Right ventricle myocardium inferior (tissue), 1 donor: ENCODE results near the gene TYROBP. TPM values are rescaled to one million over a fixed set of nuclear protein-coding genes. Genes with fewer than 3 reads are reported as not detected.
"Not testable (repeated sequence)": the region's sequence is repeated elsewhere in the genome, so short reads cannot be mapped to it uniquely, and the experiment has no call there.

Experiments
- ATAC-seq: fragments of 200-7000 bp; cut with Tn5 transposase; one replicate; pipeline ENCODE4 v1.9.1; 2020; ENCODE audit warnings: mild to moderate bottlenecking, moderate library complexity
- DNase-seq: peaks from one replicate; pipeline ENCODE4 v3.0.0; 2021; ENCODE audit errors: missing footprints
- intact Hi-C: fragments of 100-400 bp; cut with DNase I; formaldehyde crosslinking; loops from one replicate; pipeline ENCODE4 v1.11.0; 2022
- long read RNA-seq: library from polyadenylated mRNA; unstranded; transcript quantifications from one replicate; pipeline ENCODE4 v2.0.0, GENCODE V29; 2021
- total RNA-seq: library from RNA; stranded (reverse); fragmentation: NEBNext Ultra II Directional; extraction: Animal tissue kit (Norgen Biotek cat#: 25700); gene quantifications from one replicate; pipeline ENCODE4 v1.2.1, GENCODE V29; 2021
- donor health status: DM: no; HTN: yes; CAD: no; lungs with severe emphysema.

Gene TYROBP
- 34.5 TPM for total RNA-seq
- long read RNA-seq, transcript TYROBP-201 (5 exons, 568 nt) = major isoform, 6 of 17 reads
- long read RNA-seq, partial matches to known transcripts = 6 of 17 reads
- long read RNA-seq, other reads (novel, unspliced or antisense) = 2 of 17 reads

GRCh38 chr19:35908010-35908441 is at the start of gene TYROBP:
TYROBP (minus strand) TSS chr19:35908295; CDS start chr19:35908228, 67 bp downstream.
- intact Hi-C loops = no loop called here
- ATAC-seq (peak; percentile 42), DNase-seq (peak; percentile 90)

GRCh38 chr19:35957411-35957810 is 49.3 kb upstream of the TYROBP start:
- ATAC-seq, intact Hi-C loops, DNase-seq: not testable (repeated sequence)

- no peak for ATAC-seq
- intact Hi-C loops = no loop called here
- DNase-seq = no peak
These were observed 48.0 kb upstream of the TYROBP start for GRCh38 chr19:35955881-35956634.

- no peak for ATAC-seq
- no peak for DNase-seq
- intact Hi-C loops = no loop called here
These were observed 41.0 kb upstream of the TYROBP start for GRCh38 chr19:35949131-35949530.

GRCh38 chr19:35946203-35946602 is 38.1 kb upstream of the TYROBP start:
- intact Hi-C loops = no loop called here
- ATAC-seq (no peak), DNase-seq (no peak)

- intact Hi-C loops = no loop called here
- ATAC-seq = no peak
- DNase-seq = no peak
These were observed 37.2 kb upstream of the TYROBP start for GRCh38 chr19:35945121-35945790.

- intact Hi-C loops = no loop called here
- ATAC-seq = no peak
- DNase-seq = no peak
These were observed 36.5 kb upstream of the TYROBP start for GRCh38 chr19:35944556-35944955.

- DNase-seq (no peak), ATAC-seq (no peak)
- intact Hi-C loops = no loop called here
These were observed 35.5 kb upstream of the TYROBP start for GRCh38 chr19:35943321-35944301.

GRCh38 chr19:35942235-35942634 is 34.1 kb upstream of the TYROBP start:
- DNase-seq (no peak), ATAC-seq (no peak)
- intact Hi-C loops = no loop called here

GRCh38 chr19:35940839-35941238 is 32.7 kb upstream of the TYROBP start:
- intact Hi-C loops = no loop called here
- DNase-seq = no peak
- ATAC-seq = no peak

- intact Hi-C loops = no loop called here
- DNase-seq (no peak), ATAC-seq (no peak)
These were observed 32.1 kb upstream of the TYROBP start for GRCh38 chr19:35940078-35940775.

- intact Hi-C loops = loop anchor here (10.0 kb wide), 1 partner anchor 115 kb away; the partner anchor contains the start of genes THAP8 and WDR62
- DNase-seq (peak; percentile 79), ATAC-seq (no peak)
These were observed 31.4 kb upstream of the TYROBP start for GRCh38 chr19:35939307-35940077.

- intact Hi-C loops = loop anchor here (10.0 kb wide), 1 partner anchor 116 kb away; the partner anchor contains the start of genes THAP8 and WDR62
- no peak for ATAC-seq
- no peak for DNase-seq
These were observed 30.5 kb upstream of the TYROBP start for GRCh38 chr19:35938282-35939224.

- DNase-seq (no peak), ATAC-seq (no peak)
- intact Hi-C loops = loop anchor here (10.0 kb wide), 1 partner anchor 117 kb away; the partner anchor contains the start of genes THAP8 and WDR62
These were observed 29.5 kb upstream of the TYROBP start for GRCh38 chr19:35937345-35938281.

GRCh38 chr19:35936738-35937268 is 28.7 kb upstream of the TYROBP start:
- ATAC-seq = no peak
- no peak for DNase-seq
- intact Hi-C loops = loop anchor here (10.0 kb wide), 1 partner anchor 118 kb away; the partner anchor contains the start of genes THAP8 and WDR62
